Kidney (tissue), 14 donors: ENCODE measurements around the gene ARID3A. TPM values are rescaled to one million over a fixed set of nuclear protein-coding genes. Genes with fewer than 3 reads are reported as not detected.

Experiments
- DNase-seq, 5 donors: peaks; one replicate each; pipeline ENCODE4 v3.0.0-alpha.2; 2013 to 2020
- FAIRE-seq: peaks from 2 replicates; lab custom pipeline; 2012; peaks lifted over from hg19 to GRCh38; lab: Jason Lieb, UNC
- H3K27ac ChIP-seq, 2 donors: one replicate each; pipeline ENCODE4 v1.7.0; 2013; ENCODE audit warnings: low read depth in 2 of 2, low read length in 2 of 2, inconsistent platforms in 1 of 2
- H3K27me3 ChIP-seq: one replicate; pipeline ENCODE4 v1.7.1; 2013; ENCODE audit warnings: low read length, inconsistent platforms; ENCODE audit not compliant: control insufficient read depth, insufficient read depth
- H3K36me3 ChIP-seq, 3 donors: one replicate each; pipeline versions ENCODE4 v1.7.0 to v1.7.1; 2013; ENCODE audit warnings: low read length in 3 of 3, control low read depth in 1 of 3, inconsistent platforms in 1 of 3; ENCODE audit not compliant: insufficient read depth in 3 of 3, control insufficient read depth in 2 of 3
- H3K4me1 ChIP-seq, 3 donors: one replicate each; pipeline versions ENCODE4 v1.7.0 to v1.7.1; 2013; ENCODE audit warnings: low read length in 3 of 3, inconsistent platforms in 1 of 3, low read depth in 1 of 3; ENCODE audit not compliant: control insufficient read depth in 2 of 3, insufficient read depth in 2 of 3
- H3K4me3 ChIP-seq, 3 donors: one replicate each; pipeline versions ENCODE4 v1.7.0 to v1.8.1; 2013; ENCODE audit warnings: low read length in 3 of 3, control low read depth in 1 of 3, inconsistent platforms in 1 of 3
- H3K9ac ChIP-seq, 3 donors: one replicate each; pipeline versions ENCODE4 v1.7.0 to v1.7.1; 2013; ENCODE audit warnings: low read length in 3 of 3, control low read depth in 1 of 3, inconsistent platforms in 1 of 3
- H3K9me3 ChIP-seq, 3 donors: one replicate each; pipeline versions ENCODE4 v1.7.0 to v1.7.1; 2013; ENCODE audit warnings: low read length in 3 of 3, control low read depth in 1 of 3, inconsistent platforms in 1 of 3; ENCODE audit not compliant: control insufficient read depth in 2 of 3, insufficient read depth in 1 of 3
- intact Hi-C: fragments of 100-400 bp; cut with DNase I; formaldehyde crosslinking; loops from one replicate; pipeline ENCODE4 v1.11.1; 2022
- polyA plus RNA-seq: library from polyadenylated mRNA; stranded (reverse); fragments of 350-450 nt; fragmentation: Illumina TruSeq; extraction: RNeasy Lipid Tissue Mini Kit (QIAGEN cat#74804); gene quantifications from one replicate; pipeline ENCODE4 v1.2.3, GENCODE V29; 2014; ENCODE audit warnings: low read depth, low replicate concordance; ENCODE audit not compliant: insufficient read depth
- total RNA-seq: library from RNA; stranded (reverse); fragmentation: NEBNext Ultra II Directional; extraction: Animal tissue kit (Norgen Biotek cat#: 25700); gene quantifications from one replicate; pipeline ENCODE4 v1.2.1, GENCODE V29; 2021
- TF ChIP-seq, protein P1 (sequence below): IDR thresholded peaks from 3 replicates; pipeline ENCODE4 v1.5.1; 2012; ENCODE audit warnings: mild to moderate bottlenecking, moderate library complexity, borderline replicate concordance; ENCODE audit not compliant: insufficient read depth; ENCODE audit errors: extremely low read depth
- donor health status: control.
- donor health status: control.
- donor health status: control.
- donor health status: control.
- donor health status: control.
- donor health status: DM: yes; HTN: yes; CAD: no.
- donor health status: Normal renal cell carcinoma (clear cell type).

The ARID3A gene
- total and polyA plus RNA-seq, 2 donors from 2014 or later, result 5.6 to 16.9 TPM

DNA sequence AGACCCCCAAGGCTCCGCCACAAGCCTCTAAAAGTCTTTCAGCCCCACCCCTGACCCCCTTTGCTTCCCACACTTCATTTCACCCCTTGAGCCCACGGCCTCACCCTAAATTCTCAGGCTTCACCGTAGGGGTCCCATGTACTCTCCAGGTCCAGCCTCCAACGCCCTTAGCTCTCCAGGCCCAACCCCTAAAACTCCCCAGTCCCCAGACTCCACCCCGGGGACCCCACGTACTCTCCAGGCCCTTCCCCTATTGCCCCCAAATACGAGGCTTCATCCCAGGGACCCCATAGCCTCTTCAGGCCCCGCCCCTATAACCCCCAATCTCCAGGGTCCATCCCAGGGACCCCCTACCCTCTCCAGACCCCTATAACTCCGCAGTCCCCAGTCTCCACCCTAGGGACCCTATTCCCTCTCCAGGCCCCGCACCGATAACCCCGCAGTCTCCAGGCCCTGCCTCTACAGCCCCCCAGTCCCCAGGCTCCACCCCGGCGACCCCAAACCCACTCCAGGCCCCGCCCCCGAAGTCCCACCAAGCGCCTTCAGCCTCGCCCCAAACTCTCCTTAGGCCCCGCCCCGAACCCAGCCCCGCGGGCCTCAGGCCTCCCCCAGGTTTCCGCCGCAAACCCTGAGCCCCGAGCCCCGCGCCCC lies 33.5 kb upstream of the ARID3A start:
- peak overlapping the region; percentile 22 to 73 (median 41) for H3K9ac ChIP-seq
- TF ChIP-seq, protein P1, sequence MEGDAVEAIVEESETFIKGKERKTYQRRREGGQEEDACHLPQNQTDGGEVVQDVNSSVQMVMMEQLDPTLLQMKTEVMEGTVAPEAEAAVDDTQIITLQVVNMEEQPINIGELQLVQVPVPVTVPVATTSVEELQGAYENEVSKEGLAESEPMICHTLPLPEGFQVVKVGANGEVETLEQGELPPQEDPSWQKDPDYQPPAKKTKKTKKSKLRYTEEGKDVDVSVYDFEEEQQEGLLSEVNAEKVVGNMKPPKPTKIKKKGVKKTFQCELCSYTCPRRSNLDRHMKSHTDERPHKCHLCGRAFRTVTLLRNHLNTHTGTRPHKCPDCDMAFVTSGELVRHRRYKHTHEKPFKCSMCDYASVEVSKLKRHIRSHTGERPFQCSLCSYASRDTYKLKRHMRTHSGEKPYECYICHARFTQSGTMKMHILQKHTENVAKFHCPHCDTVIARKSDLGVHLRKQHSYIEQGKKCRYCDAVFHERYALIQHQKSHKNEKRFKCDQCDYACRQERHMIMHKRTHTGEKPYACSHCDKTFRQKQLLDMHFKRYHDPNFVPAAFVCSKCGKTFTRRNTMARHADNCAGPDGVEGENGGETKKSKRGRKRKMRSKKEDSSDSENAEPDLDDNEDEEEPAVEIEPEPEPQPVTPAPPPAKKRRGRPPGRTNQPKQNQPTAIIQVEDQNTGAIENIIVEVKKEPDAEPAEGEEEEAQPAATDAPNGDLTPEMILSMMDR, result no peak
- H3K4me1 ChIP-seq, result peaks cover 0 to 2% (median 0%) of the 10 kb centered on the region in 3 donors
- no peaks in the 10 kb centered on the region for H3K27me3 ChIP-seq
- H3K9me3 ChIP-seq, result no peaks in the 10 kb centered on the region
- peaks cover 0 to 4% (median 3%) of the 10 kb centered on the region in 3 donors for H3K36me3 ChIP-seq
- intact Hi-C loops, result no loop called here
- peak overlapping the region in 1 of 2 donors; percentile 32 for H3K27ac ChIP-seq
- H3K4me3 ChIP-seq, result peak overlapping the region; percentile 56 to 69 (median 61)
- no peak for FAIRE-seq
- DNase-seq, result peak in 2 of 5 donors; percentile 60 to 87

DNA sequence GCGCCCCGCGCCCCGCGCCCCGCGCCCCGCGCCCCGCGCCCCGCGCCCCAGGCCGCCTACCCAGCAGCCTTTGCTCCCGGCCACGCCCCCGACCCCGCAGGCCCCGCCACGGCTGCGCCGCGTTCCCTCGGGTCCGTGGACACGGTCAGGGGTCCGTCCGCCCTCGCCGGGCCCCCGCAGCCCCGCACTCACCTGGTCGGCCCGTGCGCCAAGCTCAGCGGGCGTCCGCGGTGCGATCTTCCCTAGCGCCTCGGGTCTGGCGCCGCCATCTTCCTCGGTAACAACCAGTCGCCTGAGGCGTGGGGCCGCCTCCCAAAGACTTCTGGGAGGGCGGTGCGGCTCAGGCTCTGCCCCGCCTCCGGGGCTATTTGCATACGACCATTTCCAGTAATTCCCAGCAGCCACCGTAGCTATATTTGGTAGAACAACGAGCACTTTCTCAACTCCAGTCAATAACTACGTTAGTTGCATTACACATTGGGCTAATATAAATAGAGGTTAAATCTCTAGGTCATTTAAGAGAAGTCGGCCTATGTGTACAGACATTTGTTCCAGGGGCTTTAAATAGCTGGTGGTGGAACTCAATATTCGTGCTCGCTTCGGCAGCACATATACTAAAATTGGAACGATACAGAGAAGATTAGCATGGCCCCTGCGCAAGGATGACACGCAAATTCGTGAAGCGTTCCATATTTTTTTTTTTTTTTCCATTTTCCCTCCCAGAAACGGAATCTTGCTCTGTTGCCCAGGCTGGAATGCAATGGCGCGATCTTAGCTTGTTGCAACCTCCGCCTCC lies 32.7 kb upstream of the ARID3A start, which contains the start of the genes MED16 and RNU6-9:
TSS of gene MED16 (minus strand) at position 294 of the 796 bp plus-strand sequence. CDS start 2,056 bp downstream, outside the sequence.
TSS of gene RNU6-9 (plus strand) at position 591 of the 796 bp plus-strand sequence.
- Histone ChIP-seq H3K4me1 (peaks cover 0 to 2% (median 0%) of the 10 kb centered on the region in 3 donors), H3K27me3 (no peaks in the 10 kb centered on the region), H3K4me3 (peak within 1 kb of the TSS; percentile 61 to 81 (median 69)), H3K9me3 (no peaks in the 10 kb centered on the region), H3K27ac (peak within 1 kb of the TSS; percentile 91 to 98), H3K9ac (peak within 1 kb of the TSS; percentile 61 to 73 (median 67)), H3K36me3 (peaks cover 0 to 4% (median 3%) of the 10 kb centered on the region in 3 donors)
- TF ChIP-seq, protein P1, result no peak
- FAIRE-seq (peak; percentile 51), DNase-seq (peak; percentile 94 to 97 (median 97))
- intact Hi-C loops, result no loop called here

DNA sequence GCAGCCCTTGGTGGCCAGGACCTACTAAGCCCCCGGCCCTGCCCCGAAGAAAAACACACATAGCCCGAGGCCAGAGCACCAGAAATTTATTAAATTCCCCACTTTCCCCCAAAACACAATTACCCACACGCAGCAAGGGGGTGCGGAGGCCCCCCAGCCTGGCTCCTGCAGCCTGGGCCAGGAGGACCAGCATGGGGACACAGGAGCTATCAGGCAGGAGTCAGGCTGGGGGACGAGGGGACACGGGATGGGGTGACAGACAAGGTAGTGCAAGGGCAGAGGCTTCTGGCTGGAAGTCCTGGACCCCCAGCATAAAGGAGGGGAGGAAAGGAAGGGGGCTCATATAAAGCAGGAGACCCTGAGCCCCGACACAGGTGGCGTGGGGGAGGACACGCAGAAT lies 29.4 kb upstream of the ARID3A start:
- intact Hi-C loops, result no loop called here
- DNase-seq (no peak), FAIRE-seq (no peak)
- no peaks in the 10 kb centered on the region for H3K9me3 ChIP-seq
- H3K9ac ChIP-seq, result no peak overlapping the region
- no peak overlapping the region for H3K4me3 ChIP-seq
- TF ChIP-seq, protein P1, result no peak
- H3K4me1 ChIP-seq, result peaks cover 0 to 2% (median 0%) of the 10 kb centered on the region in 3 donors
- no peaks in the 10 kb centered on the region for H3K36me3 ChIP-seq
- H3K27me3 ChIP-seq, result no peaks in the 10 kb centered on the region
- H3K27ac ChIP-seq, result no peak overlapping the region
